Endothelial cell of umbilical vein (primary cell): ENCODE data around the gene FMNL2. TPM values are rescaled to one million over a fixed set of nuclear protein-coding genes. Genes with fewer than 3 reads are reported as not detected.
A peak's percentile ranks its signal among the peaks of the same experiment; 100 is the strongest.

Experiments
- BruUV-seq: library from RNA; stranded (reverse); fragments of 400-500 nt; replicated peaks from 2 replicates; lab custom pipeline; 2021; lab: Mats Ljungman, UMichigan
- CTCF ChIA-PET: fragments of 300-600, 350-600 bp; sonication (Branson Sonifier 250); formaldehyde crosslinking; loops from one replicate; lab custom pipeline; 2021; ENCODE audit warnings: antibody characterized with exemption, inconsistent platforms; lab: Charles Lee
- POLR2A ChIA-PET: fragments of 300-600, 350-600 bp; sonication (Branson Sonifier 250); formaldehyde crosslinking; loops from one replicate; lab custom pipeline; 2021; ENCODE audit warnings: antibody characterized with exemption, inconsistent platforms; lab: Charles Lee
- DNase-seq: peaks from one replicate; pipeline ENCODE4 v3.0.0-alpha.2; 2011; ENCODE audit warnings: low read depth, low spot score
- FAIRE-seq: peaks from 2 replicates; lab custom pipeline; 2011; peaks lifted over from hg19 to GRCh38; lab: Jason Lieb, UNC
- H2AFZ ChIP-seq: 2 replicates; pipeline ENCODE4 v1.6.0; 2012; ENCODE audit warnings: low read depth, low read length, control low read depth, inconsistent platforms
- H3K27ac ChIP-seq: 2 replicates; pipeline ENCODE4 v1.5.1; 2011; ENCODE audit warnings: low read depth, mild to moderate bottlenecking, control low read depth, low read length, moderate library complexity; ENCODE audit not compliant: insufficient read depth
- H3K27me3 ChIP-seq, 2 experiments: 2 replicates each; pipeline versions ENCODE4 v1.6.0 to v1.6.1; 2011; ENCODE audit warnings: low read length in 2 of 2, mixed read lengths in 1 of 2; ENCODE audit not compliant: control insufficient read depth in 2 of 2, insufficient read depth in 2 of 2
- H3K36me3 ChIP-seq, 2 experiments: 2 replicates in 1 of 2; 3 replicates in 1 of 2; pipeline ENCODE4 v1.5.1; 2011; ENCODE audit warnings: low read length in 2 of 2, mild to moderate bottlenecking in 1 of 2, moderate library complexity in 1 of 2; ENCODE audit not compliant: control insufficient read depth in 2 of 2, insufficient read depth in 2 of 2; ENCODE audit errors: extremely low read depth in 1 of 2
- H3K4me1 ChIP-seq: 3 replicates; pipeline ENCODE4 v1.5.1; 2011; ENCODE audit warnings: mild to moderate bottlenecking, low read length; ENCODE audit not compliant: control insufficient read depth, insufficient read depth; ENCODE audit errors: extremely low read depth
- H3K4me2 ChIP-seq: 2 replicates; pipeline ENCODE4 v1.6.1; 2011; ENCODE audit warnings: low read length, control low read depth, mixed read lengths; ENCODE audit not compliant: insufficient read depth
- H3K4me3 ChIP-seq, 3 experiments: fragments of 200-600 bp in 1 of 3; sonication (generic), shearing (Covaris generic) in 1 of 3; replicated peaks in 1 of 3; 2 replicates each; pipeline ENCODE4 v1.5.1; 2011 to 2016; ENCODE audit warnings: control low read depth in 3 of 3, low read length in 3 of 3, mild to moderate bottlenecking in 2 of 3, inconsistent platforms in 1 of 3, low read depth in 1 of 3, moderate library complexity in 1 of 3; ENCODE audit not compliant: insufficient read depth in 1 of 3
- H3K79me2 ChIP-seq: 2 replicates; pipeline ENCODE4 v1.6.0; 2012; ENCODE audit warnings: low read length, inconsistent platforms; ENCODE audit not compliant: control insufficient read depth, insufficient read depth
- H3K9ac ChIP-seq: replicated peaks from 2 replicates; pipeline ENCODE3; 2011; ENCODE audit warnings: low read length, control low read depth; ENCODE audit not compliant: insufficient read depth; ENCODE audit errors: extremely low read depth
- H3K9me1 ChIP-seq: replicated peaks from 3 replicates; pipeline ENCODE4 v1.6.0; 2011; ENCODE audit warnings: mild to moderate bottlenecking, low read length; ENCODE audit not compliant: control insufficient read depth, insufficient read depth; ENCODE audit errors: extremely low read depth
- H3K9me3 ChIP-seq: replicated peaks from 2 replicates; pipeline ENCODE4 v1.5.1; 2012; ENCODE audit warnings: low read length, inconsistent platforms; ENCODE audit not compliant: control insufficient read depth, insufficient read depth
- H4K20me1 ChIP-seq: replicated peaks from 2 replicates; pipeline ENCODE3; 2011; ENCODE audit warnings: mild to moderate bottlenecking, low read length; ENCODE audit not compliant: control insufficient read depth, insufficient read depth; ENCODE audit errors: extremely low read depth
- EZH2 ChIP-seq: IDR thresholded peaks from 2 replicates; pipeline ENCODE4 v1.6.1; 2012; ENCODE audit warnings: borderline replicate concordance, low read depth, mild to moderate bottlenecking, moderate library complexity, low read length, inconsistent platforms; ENCODE audit not compliant: severe bottlenecking
- FOS ChIP-seq: IDR thresholded peaks from 2 replicates; pipeline ENCODE4 v1.6.1; 2011; ENCODE audit warnings: mild to moderate bottlenecking, low read length, moderate library complexity, borderline replicate concordance; ENCODE audit not compliant: insufficient read depth
- GATA2 ChIP-seq: IDR thresholded peaks from 2 replicates; pipeline ENCODE4 v1.7.0; 2011; ENCODE audit warnings: low read depth, mild to moderate bottlenecking, moderate library complexity, mixed read lengths, low read length; ENCODE audit not compliant: insufficient read length, insufficient read depth
- JUN ChIP-seq: IDR thresholded peaks from 2 replicates; pipeline ENCODE4 v1.6.1; 2011; ENCODE audit warnings: borderline replicate concordance, low read depth; ENCODE audit not compliant: insufficient read length, insufficient read depth
- MYC ChIP-seq: IDR thresholded peaks from one replicate; pipeline ENCODE4 v1.6.1; 2011; ENCODE audit warnings: mild to moderate bottlenecking, low read depth, low read length
- POLR2A ChIP-seq: IDR thresholded peaks from 2 replicates; pipeline ENCODE4 v1.6.1; 2012; ENCODE audit warnings: low read depth, mild to moderate bottlenecking, control low read depth, low read length
- POLR2AphosphoS5 ChIP-seq: IDR thresholded peaks from 2 replicates; pipeline ENCODE4 v1.6.1; 2012; ENCODE audit warnings: low read depth, mild to moderate bottlenecking, control low read depth, low read length, moderate library complexity; ENCODE audit not compliant: insufficient read depth
- dilution Hi-C: fragments of 300-500 bp; cut with MboI; formaldehyde crosslinking; loops from one replicate; pipeline ENCODE4 v1.15.0; 2019; ENCODE audit warnings: low sequenced_read_pairs; ENCODE audit not compliant: extremely low pct_ligation_motif_present
- intact Hi-C: fragments of 100-400 bp; cut with micrococcal nuclease; formaldehyde crosslinking; loops from one replicate; pipeline ENCODE4 v1.10.0; 2022
- polyA plus RNA-seq, 4 experiments: library from polyadenylated mRNA; depleted of rRNA in 3 of 4; stranded (reverse) in 3 of 4; unstranded in 1 of 4; fragments of >200 nt; gene quantifications; 2 replicates each; pipeline versions ENCODE4 v1.2.1 to v1.2.3, GENCODE V29; 2011 to 2012; ENCODE audit warnings: missing spikeins in 1 of 4
- total RNA-seq: library from RNA; stranded (reverse); gene quantifications from 2 replicates; pipeline ENCODE4 v1.2.3, GENCODE V29; 2021
- TF ChIP-seq, protein P1 (sequence below), 2 donors: IDR thresholded peaks; 1 replicate in 1 of 2; 2 replicates in 1 of 2; pipeline ENCODE4 v1.5.1; 2011; ENCODE audit warnings: low read length in 2 of 2, mild to moderate bottlenecking in 2 of 2, moderate library complexity in 2 of 2, control low read depth in 1 of 2, inconsistent platforms in 1 of 2, low read depth in 1 of 2; ENCODE audit not compliant: insufficient read depth in 1 of 2; ENCODE audit errors: extremely low read depth in 1 of 2
- TF ChIP-seq, protein P2 (sequence below): IDR thresholded peaks from 2 replicates; pipeline ENCODE4 v1.6.1; 2011; ENCODE audit not compliant: insufficient read depth, insufficient read length

FMNL2 gene
- total and polyA plus RNA-seq, 2 donors (not counting 3 experiments of a cell fraction or from before 2014, with no cell fraction given) = 8.3 to 28.0 TPM

DNA sequence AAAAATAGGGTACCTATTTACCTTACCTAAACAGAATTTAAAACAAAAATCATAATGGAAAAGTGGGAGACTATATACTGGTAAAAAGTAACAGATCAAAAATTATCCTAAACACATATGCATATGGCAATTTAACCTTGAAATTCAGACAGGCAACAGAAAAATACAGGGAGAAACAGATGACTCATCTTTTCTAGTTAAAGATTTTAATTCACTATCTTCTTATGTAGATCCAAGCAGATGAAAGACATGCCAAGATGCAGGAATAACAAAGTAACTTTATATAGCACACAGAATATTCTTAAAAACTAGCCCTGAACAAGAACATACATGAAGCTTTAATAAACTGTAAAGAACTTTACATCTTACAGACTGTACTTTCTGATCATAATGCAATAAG lies 351.3 kb downstream of the FMNL2 start:
- Histone ChIP-seq H3K9me1 (no peaks in the 10 kb centered on the region), H2AFZ (no peak overlapping the region), H3K27ac (no peak overlapping the region), H3K4me1 (no peaks in the 10 kb centered on the region), H4K20me1 (peaks cover 3% of the 10 kb centered on the region), H3K4me2 (no peak overlapping the region), H3K4me3 (no peak overlapping the region), H3K27me3 (no peaks in the 10 kb centered on the region), H3K9me3 (no peaks in the 10 kb centered on the region), H3K79me2 (peaks cover 50% of the 10 kb centered on the region), H3K9ac (no peak overlapping the region), H3K36me3 (peaks cover 0 to 3% of the 10 kb centered on the region in 2 experiments)
- TF ChIP-seq EZH2 = no peak
- no peak for TF ChIP-seq POLR2A
- peak; percentile 12 for TF ChIP-seq JUN
- peak; percentile 16 for TF ChIP-seq FOS
- no peak for TF ChIP-seq MYC
- no TSS peak for BruUV-seq
- dilution Hi-C loops (no loop called here), intact Hi-C loops (no loop called here)
- CTCF ChIA-PET = no interaction called here
- FAIRE-seq (no peak), DNase-seq (no peak)
- POLR2A ChIA-PET = no interaction called here

DNA sequence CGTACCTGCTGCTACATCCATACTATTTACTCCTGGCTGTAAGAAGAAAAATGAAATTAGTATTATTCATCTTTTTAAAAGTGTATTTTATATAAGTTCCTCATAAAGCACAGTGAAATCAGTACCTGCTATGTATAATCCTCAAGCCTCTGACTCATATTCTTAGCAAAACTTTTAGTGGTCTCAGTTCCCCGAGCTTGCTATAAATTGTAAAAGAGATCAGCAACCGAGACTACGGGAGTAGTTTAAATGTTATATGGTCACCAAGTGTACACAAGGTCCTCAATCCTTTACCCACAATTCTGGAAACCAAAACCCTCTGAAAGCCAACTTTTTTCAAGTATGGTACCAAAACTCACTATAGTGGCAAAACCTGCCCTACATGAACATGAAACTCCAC lies 358.1 kb downstream of the FMNL2 start:
- dilution Hi-C loops = no loop called here
- Histone ChIP-seq H2AFZ (no peak overlapping the region), H4K20me1 (peaks cover 3% of the 10 kb centered on the region), H3K27me3 (no peaks in the 10 kb centered on the region), H3K9me1 (no peaks in the 10 kb centered on the region), H3K27ac (no peak overlapping the region), H3K9ac (no peak overlapping the region), H3K9me3 (no peaks in the 10 kb centered on the region), H3K36me3 (peaks cover 0 to 16% of the 10 kb centered on the region in 2 experiments), H3K4me3 (no peak overlapping the region), H3K4me1 (no peaks in the 10 kb centered on the region), H3K4me2 (no peak overlapping the region), H3K79me2 (peaks cover 48% of the 10 kb centered on the region)
- no TSS peak for BruUV-seq
- TF ChIP-seq POLR2A = no peak
- TF ChIP-seq, protein P1, sequence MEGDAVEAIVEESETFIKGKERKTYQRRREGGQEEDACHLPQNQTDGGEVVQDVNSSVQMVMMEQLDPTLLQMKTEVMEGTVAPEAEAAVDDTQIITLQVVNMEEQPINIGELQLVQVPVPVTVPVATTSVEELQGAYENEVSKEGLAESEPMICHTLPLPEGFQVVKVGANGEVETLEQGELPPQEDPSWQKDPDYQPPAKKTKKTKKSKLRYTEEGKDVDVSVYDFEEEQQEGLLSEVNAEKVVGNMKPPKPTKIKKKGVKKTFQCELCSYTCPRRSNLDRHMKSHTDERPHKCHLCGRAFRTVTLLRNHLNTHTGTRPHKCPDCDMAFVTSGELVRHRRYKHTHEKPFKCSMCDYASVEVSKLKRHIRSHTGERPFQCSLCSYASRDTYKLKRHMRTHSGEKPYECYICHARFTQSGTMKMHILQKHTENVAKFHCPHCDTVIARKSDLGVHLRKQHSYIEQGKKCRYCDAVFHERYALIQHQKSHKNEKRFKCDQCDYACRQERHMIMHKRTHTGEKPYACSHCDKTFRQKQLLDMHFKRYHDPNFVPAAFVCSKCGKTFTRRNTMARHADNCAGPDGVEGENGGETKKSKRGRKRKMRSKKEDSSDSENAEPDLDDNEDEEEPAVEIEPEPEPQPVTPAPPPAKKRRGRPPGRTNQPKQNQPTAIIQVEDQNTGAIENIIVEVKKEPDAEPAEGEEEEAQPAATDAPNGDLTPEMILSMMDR (IDR thresholded peaks at IDR 0.05; ENCODE audit: extremely low read depth in 1 of 2, insufficient read depth in 1 of 2, low read depth in 1 of 2, low read length in 2 of 2) = no peak
- TF ChIP-seq EZH2 = no peak
- TF ChIP-seq FOS = no peak
- no peak for TF ChIP-seq POLR2AphosphoS5
- TF ChIP-seq, protein P2, sequence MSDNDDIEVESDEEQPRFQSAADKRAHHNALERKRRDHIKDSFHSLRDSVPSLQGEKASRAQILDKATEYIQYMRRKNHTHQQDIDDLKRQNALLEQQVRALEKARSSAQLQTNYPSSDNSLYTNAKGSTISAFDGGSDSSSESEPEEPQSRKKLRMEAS = no peak
- no peak for TF ChIP-seq JUN
- no peak for TF ChIP-seq MYC
- no peak for TF ChIP-seq GATA2
- FAIRE-seq (no peak), DNase-seq (no peak)
- ChIA-PET CTCF (no interaction called here), POLR2A (no interaction called here)
- intact Hi-C loops = no loop called here
